ENCODE measurements around the gene NFIX.

Gene NFIX

GRCh38 chr19:13098277-13099072, 103.2 kb downstream of the NFIX start:
- peak; percentile 74 to 77 for DNase-seq (ENCODE audit: low read depth in 1 of 2, low spot score in 1 of 2)
- no peak for TF ChIP-seq JUND (IDR thresholded peaks at IDR 0.05; ENCODE audit: low read depth)
- in situ Hi-C loops (cut with HindIII; ENCODE audit: low pct_unique_long_range_greater_than_20kb, low sequenced_read_pairs) = no loop called here

- no peak for DNase-seq (ENCODE audit: low read depth in 1 of 2, low spot score in 1 of 2)
- in situ Hi-C loops (cut with HindIII; ENCODE audit: low pct_unique_long_range_greater_than_20kb, low sequenced_read_pairs) = no loop called here
- no peak for TF ChIP-seq JUND (IDR thresholded peaks at IDR 0.05; ENCODE audit: low read depth)
Observed at GRCh38 chr19:13099073-13099999, 104.1 kb downstream of the NFIX start.

- no peak for DNase-seq (ENCODE audit: low read depth in 1 of 2, low spot score in 1 of 2)
- in situ Hi-C loops (cut with HindIII; ENCODE audit: low pct_unique_long_range_greater_than_20kb, low sequenced_read_pairs) = no loop called here
- no peak for TF ChIP-seq JUND (IDR thresholded peaks at IDR 0.05; ENCODE audit: low read depth)
Observed at GRCh38 chr19:13100031-13100588, 104.8 kb downstream of the NFIX start.

GRCh38 chr19:13100841-13101589, 105.7 kb downstream of the NFIX start:
- in situ Hi-C loops (cut with HindIII; ENCODE audit: low pct_unique_long_range_greater_than_20kb, low sequenced_read_pairs) = no loop called here
- DNase-seq (ENCODE audit: low read depth in 1 of 2, low spot score in 1 of 2) = no peak
- TF ChIP-seq JUND (IDR thresholded peaks at IDR 0.05; ENCODE audit: low read depth) = no peak

- TF ChIP-seq JUND (IDR thresholded peaks at IDR 0.05; ENCODE audit: low read depth) = no peak
- no peak for DNase-seq (ENCODE audit: low read depth in 1 of 2, low spot score in 1 of 2)
- in situ Hi-C loops (cut with HindIII; ENCODE audit: low pct_unique_long_range_greater_than_20kb, low sequenced_read_pairs) = no loop called here
Observed at GRCh38 chr19:13101590-13102415, 106.5 kb downstream of the NFIX start.

GRCh38 chr19:13102416-13102665, 107.1 kb downstream of the NFIX start:
- no peak for DNase-seq (ENCODE audit: low read depth in 1 of 2, low spot score in 1 of 2)
- in situ Hi-C loops (cut with HindIII; ENCODE audit: low pct_unique_long_range_greater_than_20kb, low sequenced_read_pairs) = no loop called here
- no peak for TF ChIP-seq JUND (IDR thresholded peaks at IDR 0.05; ENCODE audit: low read depth)

- in situ Hi-C loops (cut with HindIII; ENCODE audit: low pct_unique_long_range_greater_than_20kb, low sequenced_read_pairs) = no loop called here
- DNase-seq (ENCODE audit: low read depth in 1 of 2, low spot score in 1 of 2) = no peak
Observed at GRCh38 chr19:13102666-13103580, 107.6 kb downstream of the NFIX start, which contains the start of gene LYL1. Gene LYL1, minus strand, starts transcription at chr19:13102858. Its CDS starts 1,687 bp downstream, at chr19:13101171.

GRCh38 chr19:13103581-13104359, 108.5 kb downstream of the NFIX start:
- no peak for TF ChIP-seq JUND (IDR thresholded peaks at IDR 0.05; ENCODE audit: low read depth)
- no peak for DNase-seq (ENCODE audit: low read depth in 1 of 2, low spot score in 1 of 2)
- in situ Hi-C loops (cut with HindIII; ENCODE audit: low pct_unique_long_range_greater_than_20kb, low sequenced_read_pairs) = no loop called here

More at GRCh38 chr19:13102666-13103580, 107.6 kb downstream of the NFIX start, which contains the start of gene LYL1:
- no peak for TF ChIP-seq JUND (IDR thresholded peaks at IDR 0.05; ENCODE audit: low read depth)

GRCh38 chr19:13104360-13104847, 109.1 kb downstream of the NFIX start:
- in situ Hi-C loops (cut with HindIII; ENCODE audit: low pct_unique_long_range_greater_than_20kb, low sequenced_read_pairs) = no loop called here
- TF ChIP-seq JUND (IDR thresholded peaks at IDR 0.05; ENCODE audit: low read depth) = no peak
- no peak for DNase-seq (ENCODE audit: low read depth in 1 of 2, low spot score in 1 of 2)
